Fibroblast of peridontal ligament (primary cell): ENCODE data around the gene RBM14.
"Not testable (repeated sequence)": the region's sequence is repeated elsewhere in the genome, so short reads cannot be mapped to it uniquely, and the experiment has no call there.

Source experiments
- DNase-seq: peaks from one replicate; pipeline ENCODE4 v3.0.0-alpha.2; 2010; ENCODE audit errors: extremely low read depth

RBM14 gene

GRCh38 chr11:66616379-66617154 lies at the start of gene RBM14:
TSS of gene RBM14 (plus strand) at chr11:66616630. CDS start at chr11:66616721, 91 bp downstream.
- DNase-seq = peak; percentile 99

- no peak for DNase-seq
Observed at GRCh38 chr11:66567787-66568123, 48.7 kb upstream of the RBM14 start.

GRCh38 chr11:66568124-66568916 lies 48.1 kb upstream of the RBM14 start, which contains the start of gene CTSF:
TSS of gene CTSF (minus strand) at chr11:66568606. CDS start at chr11:66568486, 120 bp downstream.
- DNase-seq = peak; percentile 57

GRCh38 chr11:66569076-66569475 lies 47.4 kb upstream of the RBM14 start:
- DNase-seq = no peak

- DNase-seq = peak; percentile 7
Observed at GRCh38 chr11:66570079-66570849, 46.2 kb upstream of the RBM14 start.

GRCh38 chr11:66570850-66571180 lies 45.6 kb upstream of the RBM14 start:
- no peak for DNase-seq

GRCh38 chr11:66579017-66579606 lies 37.3 kb upstream of the RBM14 start:
- peak; percentile 66 for DNase-seq

GRCh38 chr11:66580803-66581202 lies 35.6 kb upstream of the RBM14 start:
- no peak for DNase-seq

- no peak for DNase-seq
Observed at GRCh38 chr11:66581261-66581660, 35.2 kb upstream of the RBM14 start.

- not testable (repeated sequence) for DNase-seq
Observed at GRCh38 chr11:66582565-66583147, 33.8 kb upstream of the RBM14 start.

- DNase-seq = not testable (repeated sequence)
Observed at GRCh38 chr11:66585447-66585846, 31.0 kb upstream of the RBM14 start.

- no peak for DNase-seq
Observed at GRCh38 chr11:66586136-66586535, 30.3 kb upstream of the RBM14 start.

GRCh38 chr11:66589315-66589714 lies 27.1 kb upstream of the RBM14 start:
- DNase-seq = not testable (repeated sequence)

- DNase-seq = no peak
Observed at GRCh38 chr11:66589996-66590675, 26.3 kb upstream of the RBM14 start.

GRCh38 chr11:66591175-66591574 lies 25.3 kb upstream of the RBM14 start:
- DNase-seq = no peak

- peak; percentile 91 for DNase-seq
Observed at GRCh38 chr11:66592457-66593302, 23.8 kb upstream of the RBM14 start, which contains the start of the genes CCDC87 and CCS. TSS of gene CCDC87 (minus strand) at chr11:66593063. CDS start at chr11:66593015, 48 bp downstream. TSS of gene CCS (plus strand) at chr11:66593185. CDS start at chr11:66593262, 77 bp downstream.

GRCh38 chr11:66593303-66593635 lies 23.2 kb upstream of the RBM14 start:
- DNase-seq = no peak

- DNase-seq = no peak
Observed at GRCh38 chr11:66593650-66594049, 22.8 kb upstream of the RBM14 start.

GRCh38 chr11:66595245-66595904 lies 21.1 kb upstream of the RBM14 start:
- DNase-seq = peak; percentile 83
